ENCODE measurements around the gene DNAJC7.
"Not testable (repeated sequence)": the region's sequence is repeated elsewhere in the genome, so short reads cannot be mapped to it uniquely, and the experiment has no call there.

The DNAJC7 gene

GRCh38 chr17:42023524-42024349 is 6.5 kb upstream of the DNAJC7 start:
- peaks cover 22% of the 10 kb centered on the region for H3K4me1 ChIP-seq (ENCODE audit: insufficient read depth, low read length, poor library complexity, severe bottlenecking)
- H4K20me1 ChIP-seq (ENCODE audit: insufficient read depth, low read length, poor library complexity, severe bottlenecking): no peaks in the 10 kb centered on the region
- no peaks in the 10 kb centered on the region for H3F3A ChIP-seq (ENCODE audit: low read depth)
- peaks cover 6% of the 10 kb centered on the region; the same call in 1 of the 2 replicates for H3K36me3 ChIP-seq (ENCODE audit: insufficient read depth, low read length)
- no peak overlapping the region for H2AFZ ChIP-seq (ENCODE audit: low read length)
- TF ChIP-seq, protein P1, sequence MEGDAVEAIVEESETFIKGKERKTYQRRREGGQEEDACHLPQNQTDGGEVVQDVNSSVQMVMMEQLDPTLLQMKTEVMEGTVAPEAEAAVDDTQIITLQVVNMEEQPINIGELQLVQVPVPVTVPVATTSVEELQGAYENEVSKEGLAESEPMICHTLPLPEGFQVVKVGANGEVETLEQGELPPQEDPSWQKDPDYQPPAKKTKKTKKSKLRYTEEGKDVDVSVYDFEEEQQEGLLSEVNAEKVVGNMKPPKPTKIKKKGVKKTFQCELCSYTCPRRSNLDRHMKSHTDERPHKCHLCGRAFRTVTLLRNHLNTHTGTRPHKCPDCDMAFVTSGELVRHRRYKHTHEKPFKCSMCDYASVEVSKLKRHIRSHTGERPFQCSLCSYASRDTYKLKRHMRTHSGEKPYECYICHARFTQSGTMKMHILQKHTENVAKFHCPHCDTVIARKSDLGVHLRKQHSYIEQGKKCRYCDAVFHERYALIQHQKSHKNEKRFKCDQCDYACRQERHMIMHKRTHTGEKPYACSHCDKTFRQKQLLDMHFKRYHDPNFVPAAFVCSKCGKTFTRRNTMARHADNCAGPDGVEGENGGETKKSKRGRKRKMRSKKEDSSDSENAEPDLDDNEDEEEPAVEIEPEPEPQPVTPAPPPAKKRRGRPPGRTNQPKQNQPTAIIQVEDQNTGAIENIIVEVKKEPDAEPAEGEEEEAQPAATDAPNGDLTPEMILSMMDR (conservative IDR thresholded peaks at IDR 0.05; ENCODE audit: low read length): no peak
- no peak for TF ChIP-seq EZH2phosphoT487 (IDR thresholded peaks at IDR 0.05; ENCODE audit: borderline replicate concordance)
- H3K4me2 ChIP-seq (ENCODE audit: low read depth, low read length, poor library complexity, severe bottlenecking): no peak overlapping the region
- H3K9me3 ChIP-seq (ENCODE audit: insufficient read depth, low read depth, low read length): no peaks in the 10 kb centered on the region
- no peak overlapping the region for H3K9ac ChIP-seq (ENCODE audit: low read depth, low read length, poor library complexity, severe bottlenecking)
- H3K9me2 ChIP-seq (replicated peaks; ENCODE audit: low read depth, low read length): no peaks in the 10 kb centered on the region
- peaks cover 20% of the 10 kb centered on the region for H3K79me2 ChIP-seq (ENCODE audit: insufficient read depth, low read length)
- H3K27me3 ChIP-seq (ENCODE audit: insufficient read depth, low read length, poor library complexity, severe bottlenecking): no peaks in the 10 kb centered on the region
- no peak overlapping the region for H3K4me3 ChIP-seq (ENCODE audit: low read length, poor library complexity, severe bottlenecking)

- peak overlapping the region; percentile 96 for H3K9ac ChIP-seq (ENCODE audit: low read depth, low read length, poor library complexity, severe bottlenecking)
- H3K9me3 ChIP-seq (ENCODE audit: insufficient read depth, low read depth, low read length); H3F3A ChIP-seq (ENCODE audit: low read depth); H3K36me3 ChIP-seq (ENCODE audit: insufficient read depth, low read length); H2AFZ ChIP-seq (ENCODE audit: low read length); H3K9me2 ChIP-seq (replicated peaks; ENCODE audit: low read depth, low read length); H3K27me3 ChIP-seq (ENCODE audit: insufficient read depth, low read length, poor library complexity, severe bottlenecking); H4K20me1 ChIP-seq (ENCODE audit: insufficient read depth, low read length, poor library complexity, severe bottlenecking): not testable (repeated sequence)
- H3K4me1 ChIP-seq (ENCODE audit: insufficient read depth, low read length, poor library complexity, severe bottlenecking): peaks cover 36% of the 10 kb centered on the region
- H3K4me3 ChIP-seq (ENCODE audit: low read length, poor library complexity, severe bottlenecking): peak overlapping the region; percentile 94
- H3K79me2 ChIP-seq (ENCODE audit: insufficient read depth, low read length): peaks cover 42% of the 10 kb centered on the region
- peak overlapping the region; percentile 74 for H3K4me2 ChIP-seq (ENCODE audit: low read depth, low read length, poor library complexity, severe bottlenecking)
Observed at GRCh38 chr17:42020845-42021244, 3.6 kb upstream of the DNAJC7 start.

- no peak for TF ChIP-seq EZH2phosphoT487 (IDR thresholded peaks at IDR 0.05; ENCODE audit: borderline replicate concordance)
- TF ChIP-seq, protein P1 (conservative IDR thresholded peaks at IDR 0.05; ENCODE audit: low read length): peak; percentile 83
- no peaks in the 10 kb centered on the region for H3F3A ChIP-seq (ENCODE audit: low read depth)
- H3K4me2 ChIP-seq (ENCODE audit: low read depth, low read length, poor library complexity, severe bottlenecking): peak within 1 kb of the TSS; percentile 74
- H3K9me3 ChIP-seq (ENCODE audit: insufficient read depth, low read depth, low read length): no peaks in the 10 kb centered on the region
- H2AFZ ChIP-seq (ENCODE audit: low read length): peak within 1 kb of the TSS; percentile 84
- H3K36me3 ChIP-seq (ENCODE audit: insufficient read depth, low read length): peaks cover 6% of the 10 kb centered on the region; the same call in 1 of the 2 replicates
- H4K20me1 ChIP-seq (ENCODE audit: insufficient read depth, low read length, poor library complexity, severe bottlenecking): peaks cover 9% of the 10 kb centered on the region
- peaks cover 42% of the 10 kb centered on the region for H3K4me1 ChIP-seq (ENCODE audit: insufficient read depth, low read length, poor library complexity, severe bottlenecking)
- no peaks in the 10 kb centered on the region for H3K9me2 ChIP-seq (replicated peaks; ENCODE audit: low read depth, low read length)
- H3K4me3 ChIP-seq (ENCODE audit: low read length, poor library complexity, severe bottlenecking): peak within 1 kb of the TSS; percentile 94
- H3K9ac ChIP-seq (ENCODE audit: low read depth, low read length, poor library complexity, severe bottlenecking): peak within 1 kb of the TSS; percentile 96
- H3K79me2 ChIP-seq (ENCODE audit: insufficient read depth, low read length): peaks cover 52% of the 10 kb centered on the region
- no peaks in the 10 kb centered on the region for H3K27me3 ChIP-seq (ENCODE audit: insufficient read depth, low read length, poor library complexity, severe bottlenecking)
Observed at GRCh38 chr17:42019509-42020404, 2.5 kb upstream of the DNAJC7 start, which contains the start of gene NKIRAS2. Gene NKIRAS2, plus strand, starts transcription at chr17:42020090. Its CDS starts 1,488 bp downstream, at chr17:42021578.

All from Loucy (cell line).